ENCODE data around the gene C4orf36. TPM values are rescaled to one million over a fixed set of nuclear protein-coding genes. Genes with fewer than 3 reads are reported as not detected.

The C4orf36 gene
- polyA plus RNA-seq, 1 donor from 2014 or later, result not detected

DNA sequence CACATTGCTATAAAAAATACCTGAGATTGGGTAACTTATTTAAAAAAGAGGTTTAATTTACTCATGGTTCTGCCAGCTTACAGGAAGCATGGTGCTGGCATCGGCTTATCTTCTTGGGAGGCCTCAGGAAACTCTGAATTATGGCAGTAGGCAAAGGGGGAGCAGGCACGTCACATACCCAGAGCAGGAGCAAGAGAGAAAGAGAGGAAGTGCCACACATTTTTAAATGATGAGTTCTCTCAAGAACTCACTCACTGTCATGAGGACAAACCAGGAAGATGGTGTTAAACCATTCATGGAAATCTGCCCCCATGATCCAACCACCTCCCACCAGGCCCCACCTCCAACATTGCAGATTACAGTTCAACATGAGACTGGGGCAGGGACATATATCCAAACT lies 32.6 kb upstream of the C4orf36 start:
- H3K27ac Mint-ChIP-seq, result no peak overlapping the region
- peaks cover 1% of the 10 kb centered on the region for H3K27me3 Mint-ChIP-seq
- H3K4me1 Mint-ChIP-seq, result peaks cover 11 to 17% (median 13%) of the 10 kb centered on the region in 3 donors
- no peak overlapping the region for H3K4me3 Mint-ChIP-seq
- peaks cover 4% of the 10 kb centered on the region for H3K36me3 Mint-ChIP-seq
- no peaks in the 10 kb centered on the region for H3K9me3 Mint-ChIP-seq

DNA sequence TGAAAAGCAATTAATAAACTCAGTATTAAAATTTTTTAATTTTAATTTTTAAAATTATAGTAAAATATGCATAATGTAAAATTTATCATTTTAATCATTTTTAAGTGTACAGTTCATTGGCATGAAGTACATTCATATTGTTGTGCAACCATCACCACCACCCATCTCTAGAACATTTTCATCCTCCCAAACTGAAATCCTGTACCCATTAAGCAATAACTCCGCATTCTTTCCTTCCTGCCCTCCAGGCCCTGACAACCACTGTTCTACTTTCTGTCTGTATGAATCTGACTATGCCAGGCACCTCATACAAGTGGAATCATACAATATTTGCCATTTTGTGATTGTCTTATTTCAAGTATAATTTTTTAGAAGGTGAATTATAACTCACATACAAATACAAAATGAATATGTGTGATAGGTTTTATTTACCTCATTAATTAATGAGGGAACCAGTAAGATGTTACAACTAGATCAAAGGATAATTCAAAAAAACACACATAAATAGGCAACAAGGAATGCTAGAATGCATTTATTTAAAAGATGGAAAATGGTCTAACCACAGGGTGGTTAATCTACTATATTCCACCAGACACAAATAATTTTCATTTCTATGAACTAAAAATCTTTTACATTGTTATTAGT lies 29.5 kb upstream of the C4orf36 start:
- H3K4me1 Mint-ChIP-seq, result peaks cover 0 to 3% (median 2%) of the 10 kb centered on the region in 3 donors
- no peaks in the 10 kb centered on the region for H3K9me3 Mint-ChIP-seq
- H3K27ac Mint-ChIP-seq, result no peak overlapping the region
- no peaks in the 10 kb centered on the region for H3K27me3 Mint-ChIP-seq
- H3K36me3 Mint-ChIP-seq, result peaks cover 4% of the 10 kb centered on the region
- H3K4me3 Mint-ChIP-seq, result no peak overlapping the region

DNA sequence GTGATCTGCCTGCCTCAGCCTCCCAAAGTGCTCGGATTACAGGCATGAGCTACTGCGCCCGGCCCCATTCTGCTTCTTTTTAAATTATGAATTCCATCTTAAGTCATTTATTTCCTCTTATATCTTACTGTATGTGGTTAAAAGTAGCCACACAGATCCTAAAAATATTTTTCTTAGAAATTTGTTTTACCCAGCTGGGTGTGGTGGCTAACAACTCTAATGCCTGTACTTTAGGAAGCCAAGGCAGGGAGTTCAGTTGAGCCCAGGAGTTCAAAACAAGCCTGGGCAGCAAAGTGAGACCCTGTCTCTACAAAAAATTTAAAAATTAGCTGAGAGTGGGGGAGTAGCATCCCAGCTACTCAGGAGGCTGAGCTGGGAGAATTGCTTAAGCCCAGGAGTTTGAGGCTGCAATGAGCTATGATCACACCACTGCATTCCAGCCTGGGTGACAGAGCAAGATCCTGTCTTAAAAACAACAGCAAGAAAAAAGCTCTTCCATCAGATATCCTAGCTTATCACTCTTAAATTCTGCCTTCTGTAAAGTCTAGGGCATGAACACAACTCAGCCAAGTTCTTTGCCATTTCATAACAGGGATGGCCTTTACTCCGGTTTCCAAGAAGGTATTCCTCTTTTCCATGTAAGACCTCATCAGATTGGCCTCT lies 27.5 kb upstream of the C4orf36 start:
- H3K9me3 Mint-ChIP-seq, result no peaks in the 10 kb centered on the region
- H3K4me3 Mint-ChIP-seq, result no peak overlapping the region
- H3K27me3 Mint-ChIP-seq, result peaks cover 2% of the 10 kb centered on the region
- peaks cover 0 to 3% (median 0%) of the 10 kb centered on the region in 3 donors for H3K4me1 Mint-ChIP-seq
- H3K27ac Mint-ChIP-seq, result peak overlapping the region in 1 of 3 donors; percentile 72
- H3K36me3 Mint-ChIP-seq, result peaks cover 6% of the 10 kb centered on the region

DNA sequence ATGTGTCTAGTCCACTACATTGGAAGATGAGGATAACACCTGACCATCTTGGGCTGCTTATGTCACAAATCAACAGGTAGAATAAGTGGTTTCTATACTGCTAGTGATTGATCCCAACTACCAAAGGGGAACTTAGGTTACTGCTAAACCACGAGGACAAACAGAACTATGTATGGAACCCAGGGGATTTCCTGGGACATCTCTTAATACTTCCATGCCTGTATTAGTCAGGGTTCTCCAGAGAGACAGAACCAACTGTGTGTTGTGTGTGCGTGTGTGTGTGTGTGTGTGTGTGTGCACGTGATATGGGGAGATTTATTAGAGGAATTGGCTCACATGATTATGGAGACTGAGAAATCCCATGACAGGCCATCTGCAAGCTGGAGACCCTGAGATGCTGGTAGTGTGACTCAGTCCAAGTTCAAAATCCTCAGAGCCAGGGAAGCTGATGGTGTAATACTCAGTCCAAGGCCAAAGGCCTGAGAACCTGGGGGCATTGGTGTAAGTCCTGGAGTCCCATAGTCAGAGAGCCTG lies 26.4 kb upstream of the C4orf36 start:
- Mint-ChIP-seq H3K9me3 (no peaks in the 10 kb centered on the region), H3K27me3 (peaks cover 2% of the 10 kb centered on the region), H3K36me3 (peaks cover 8% of the 10 kb centered on the region), H3K27ac (no peak overlapping the region), H3K4me1 (peaks cover 0 to 3% (median 0%) of the 10 kb centered on the region in 3 donors), H3K4me3 (no peak overlapping the region)

DNA sequence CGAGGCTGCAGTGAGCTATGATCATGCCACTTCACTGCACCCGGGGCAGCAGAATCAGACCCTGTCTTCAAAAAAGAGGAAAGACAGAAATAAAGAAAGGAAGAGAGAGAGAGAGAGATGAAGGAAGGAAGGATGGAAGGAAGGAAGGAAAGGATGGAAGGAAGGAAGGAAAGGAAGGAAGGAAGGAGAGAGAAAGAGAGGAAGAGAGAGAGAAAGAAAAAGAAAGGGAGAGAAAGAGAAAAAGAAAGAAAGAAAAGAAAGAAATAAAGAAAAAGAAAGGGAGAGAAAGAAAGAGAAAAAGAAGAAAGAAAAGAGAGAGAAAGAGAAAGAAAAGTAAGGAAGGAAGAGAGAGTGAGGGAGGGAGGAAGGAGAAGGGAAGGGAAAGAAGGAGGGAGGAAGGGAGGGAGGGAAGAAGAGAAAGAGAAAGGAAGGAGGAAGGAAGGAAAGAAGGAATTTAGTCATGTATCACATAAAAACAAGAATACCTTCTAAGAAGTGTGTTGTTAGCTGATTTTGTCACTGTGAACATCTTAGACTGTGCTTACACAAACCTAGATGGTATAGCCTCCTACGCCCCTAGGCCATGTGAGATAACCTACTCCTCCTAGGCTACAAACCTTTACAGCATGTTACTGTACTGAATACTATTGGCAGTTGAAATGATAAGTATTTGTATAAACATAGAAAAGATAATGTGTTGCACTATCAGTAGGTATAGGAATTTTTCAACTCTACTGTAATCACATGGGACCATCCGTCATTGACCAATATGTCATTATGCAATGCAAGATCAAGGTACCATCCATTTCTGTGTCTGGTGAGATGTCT lies 25.2 kb upstream of the C4orf36 start:
- Mint-ChIP-seq H3K4me1 (peaks cover 0 to 2% (median 0%) of the 10 kb centered on the region in 3 donors), H3K4me3 (no peak overlapping the region), H3K27me3 (peaks cover 2% of the 10 kb centered on the region), H3K9me3 (no peaks in the 10 kb centered on the region), H3K36me3 (peaks cover 8% of the 10 kb centered on the region), H3K27ac (no peak overlapping the region)

DNA sequence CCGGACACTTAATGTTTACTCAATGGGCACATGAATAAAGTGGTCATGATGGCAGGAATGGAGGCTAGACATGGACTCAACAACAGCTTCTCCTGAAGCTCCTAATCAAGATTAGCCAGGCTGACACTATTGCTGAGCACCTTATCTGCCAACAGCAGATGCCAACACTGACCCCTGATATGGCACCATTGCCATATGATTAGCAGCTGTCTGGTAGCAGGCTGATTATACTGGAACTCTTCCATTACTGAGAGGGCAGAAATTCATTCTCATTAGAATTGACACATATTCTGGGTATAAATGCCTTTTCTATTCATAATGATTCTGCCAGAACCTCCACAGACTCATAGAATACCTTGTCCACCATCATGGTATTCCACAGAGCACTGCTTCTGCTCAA lies 24.2 kb upstream of the C4orf36 start:
- H3K36me3 Mint-ChIP-seq, result peaks cover 8% of the 10 kb centered on the region
- peaks cover 2% of the 10 kb centered on the region for H3K27me3 Mint-ChIP-seq
- no peaks in the 10 kb centered on the region for H3K9me3 Mint-ChIP-seq
- H3K27ac Mint-ChIP-seq, result no peak overlapping the region
- peaks cover under 1 to 2% (median under 1%) of the 10 kb centered on the region in 3 donors for H3K4me1 Mint-ChIP-seq
- no peak overlapping the region for H3K4me3 Mint-ChIP-seq

DNA sequence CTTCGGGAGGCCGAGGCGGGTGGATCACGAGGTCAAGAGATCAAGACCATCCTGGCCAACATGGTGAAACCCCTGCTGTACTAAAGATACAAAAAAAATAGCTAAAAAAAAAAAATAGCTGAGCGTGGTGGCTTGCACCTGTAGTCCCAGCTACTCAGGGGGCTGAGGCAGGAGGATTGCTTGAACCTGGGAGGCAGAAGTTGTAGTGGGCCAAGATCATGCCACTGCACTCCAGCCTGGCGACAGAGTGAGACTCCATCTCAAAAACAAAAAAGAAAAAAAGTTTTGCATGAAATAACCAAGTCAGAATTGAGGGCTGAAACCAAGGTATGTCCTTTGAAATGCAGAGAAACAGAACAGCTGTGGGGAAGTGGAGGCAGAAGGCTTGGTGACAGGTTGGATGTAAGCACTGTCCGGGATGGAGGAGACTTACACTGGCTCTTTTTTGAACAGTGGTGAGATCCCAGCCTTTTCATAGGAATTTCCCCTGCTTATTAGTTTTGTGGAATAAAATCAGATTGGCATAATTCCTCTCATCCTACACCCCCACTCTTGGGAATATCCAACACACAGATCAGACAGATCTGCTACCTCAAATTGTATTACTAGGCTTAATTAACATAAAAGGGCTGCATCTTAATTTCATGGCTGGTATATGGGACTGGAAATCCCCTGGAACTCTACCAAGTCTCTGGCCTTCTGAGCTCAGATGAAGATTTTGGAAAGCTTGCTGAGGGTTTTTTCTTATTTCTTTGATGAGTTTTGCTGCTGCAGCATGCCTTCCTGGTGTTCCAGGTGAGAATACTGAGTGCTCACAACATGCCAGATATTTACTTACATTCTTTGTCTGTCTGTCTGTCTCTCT lies 18.8 kb upstream of the C4orf36 start:
- H3K9me3 Mint-ChIP-seq, result no peaks in the 10 kb centered on the region
- peaks cover 10% of the 10 kb centered on the region for H3K36me3 Mint-ChIP-seq
- peak overlapping the region in 1 of 4 donors; percentile 42 for H3K4me3 Mint-ChIP-seq

DNA sequence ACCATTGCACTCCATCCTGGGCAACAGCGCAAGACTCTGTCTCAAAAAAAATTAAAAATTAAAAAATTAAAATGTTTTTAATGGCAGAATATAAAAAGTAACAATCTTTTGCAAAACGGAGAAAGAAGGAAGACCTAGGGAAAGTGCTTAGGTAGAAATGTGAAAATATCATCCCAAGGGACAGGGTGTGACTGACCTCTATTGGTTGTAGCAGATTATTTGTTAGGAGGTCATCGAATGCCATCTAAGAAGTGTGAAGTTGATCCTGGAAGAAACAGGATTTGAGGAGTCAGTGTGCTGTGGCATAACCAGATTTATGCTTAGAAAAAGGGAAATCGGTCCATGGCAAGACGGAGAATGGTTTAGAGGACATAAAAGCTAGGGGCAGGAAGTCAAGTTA lies 18.1 kb upstream of the C4orf36 start:
- peaks cover 12% of the 10 kb centered on the region for H3K27me3 Mint-ChIP-seq
- H3K27ac Mint-ChIP-seq, result no peak overlapping the region
- peak overlapping the region in 1 of 4 donors; percentile 42 for H3K4me3 Mint-ChIP-seq
- H3K4me1 Mint-ChIP-seq, result peaks cover 16 to 30% (median 20%) of the 10 kb centered on the region in 3 donors
- no peaks in the 10 kb centered on the region for H3K9me3 Mint-ChIP-seq
- H3K36me3 Mint-ChIP-seq, result peaks cover 10% of the 10 kb centered on the region

More for the DNA sequence above, 18.8 kb upstream of the C4orf36 start:
- no peak overlapping the region for H3K27ac Mint-ChIP-seq
- H3K27me3 Mint-ChIP-seq, result peaks cover 10% of the 10 kb centered on the region
- peaks cover 16 to 30% (median 20%) of the 10 kb centered on the region in 3 donors for H3K4me1 Mint-ChIP-seq

DNA sequence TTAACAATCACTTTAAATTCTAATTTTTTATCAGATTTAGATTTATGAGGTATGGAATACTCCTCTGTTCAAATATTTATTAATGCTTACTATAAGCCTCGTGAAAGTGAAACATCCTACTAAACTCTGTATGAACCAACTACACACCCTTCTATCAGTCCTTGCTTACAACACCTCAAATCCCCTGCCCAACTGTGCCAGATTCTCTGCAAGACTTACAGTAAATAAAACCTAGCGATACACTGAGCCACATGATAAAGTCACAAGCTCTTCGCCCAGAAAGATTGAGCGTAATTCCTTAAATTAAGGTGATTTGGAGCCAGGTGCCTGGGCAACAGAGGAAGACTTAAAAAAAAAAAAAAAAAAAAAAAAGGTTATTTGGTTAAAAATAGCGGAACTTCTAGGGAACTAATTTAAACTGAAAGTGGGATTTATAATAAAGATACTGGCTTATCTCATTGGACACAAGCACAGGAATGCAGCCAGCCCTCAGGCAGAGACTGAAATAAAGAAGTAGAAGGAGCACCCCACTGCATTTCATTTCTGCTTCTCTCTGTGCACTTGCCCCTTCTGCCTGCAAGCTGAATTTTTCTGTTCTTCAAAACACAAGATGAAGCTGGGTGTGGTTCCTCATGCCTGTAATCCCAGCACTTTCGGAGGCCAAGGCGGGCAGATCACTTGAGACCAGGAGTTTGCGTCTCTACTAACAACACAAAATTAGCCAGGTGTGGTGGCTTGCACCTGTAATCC lies 17.5 kb upstream of the C4orf36 start:
- Mint-ChIP-seq H3K9me3 (no peaks in the 10 kb centered on the region), H3K27ac (no peak overlapping the region), H3K4me3 (peak overlapping the region in 1 of 4 donors; percentile 0), H3K36me3 (peaks cover 4% of the 10 kb centered on the region), H3K27me3 (peaks cover 10% of the 10 kb centered on the region), H3K4me1 (peaks cover 16 to 30% (median 20%) of the 10 kb centered on the region in 3 donors)

DNA sequence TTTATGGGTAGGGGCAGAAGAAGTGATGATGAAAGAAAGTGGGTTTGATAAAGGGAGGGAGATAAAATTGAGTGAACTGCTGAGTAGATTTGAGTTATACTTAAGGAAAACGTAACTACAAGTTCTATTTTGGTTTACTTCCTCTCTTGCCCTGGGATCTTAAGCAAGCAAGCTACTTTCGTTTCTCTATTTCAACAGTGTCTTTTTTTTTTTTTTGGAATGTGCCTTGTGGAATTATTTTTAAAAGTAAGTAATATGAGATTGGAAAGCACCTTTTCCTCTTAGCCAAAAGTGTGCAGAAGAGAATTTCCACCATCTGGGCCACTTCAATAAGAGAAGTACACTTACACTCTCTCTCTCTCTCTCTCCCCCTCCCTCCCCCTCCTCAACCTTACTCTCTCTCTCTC lies 16.0 kb upstream of the C4orf36 start:
- peaks cover 2% of the 10 kb centered on the region for H3K36me3 Mint-ChIP-seq
- no peaks in the 10 kb centered on the region for H3K9me3 Mint-ChIP-seq
- peak overlapping the region in 1 of 4 donors; percentile 88 for H3K4me3 Mint-ChIP-seq
- H3K27ac Mint-ChIP-seq, result peak overlapping the region in 1 of 3 donors; percentile 9
- peaks cover 10% of the 10 kb centered on the region for H3K27me3 Mint-ChIP-seq
- H3K4me1 Mint-ChIP-seq, result peaks cover 16 to 30% (median 20%) of the 10 kb centered on the region in 3 donors

DNA sequence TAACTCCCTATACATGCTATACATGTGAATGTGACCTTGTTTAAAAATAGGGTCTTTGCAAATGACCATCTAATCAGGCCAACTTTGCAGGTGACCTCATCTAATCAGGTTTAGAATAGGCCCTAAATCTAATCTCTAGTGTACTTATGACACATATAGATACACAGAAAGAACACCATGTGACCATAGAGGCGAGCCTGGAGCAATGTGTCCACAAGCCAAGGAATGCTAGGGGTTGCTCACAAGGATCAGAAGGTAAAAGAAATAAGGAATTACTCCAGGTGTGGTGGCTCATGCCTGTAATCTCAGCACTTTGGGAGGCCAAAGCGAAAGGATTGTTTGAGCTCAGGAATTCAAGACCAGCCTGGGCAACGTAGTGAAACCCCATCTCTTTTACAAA lies 9.6 kb upstream of the C4orf36 start:
- Mint-ChIP-seq H3K4me1 (no peaks in the 10 kb centered on the region), H3K36me3 (peaks cover 5% of the 10 kb centered on the region), H3K9me3 (no peaks in the 10 kb centered on the region), H3K4me3 (no peak overlapping the region), H3K27me3 (peaks cover 2% of the 10 kb centered on the region), H3K27ac (peak overlapping the region in 1 of 3 donors; percentile 27)

DNA sequence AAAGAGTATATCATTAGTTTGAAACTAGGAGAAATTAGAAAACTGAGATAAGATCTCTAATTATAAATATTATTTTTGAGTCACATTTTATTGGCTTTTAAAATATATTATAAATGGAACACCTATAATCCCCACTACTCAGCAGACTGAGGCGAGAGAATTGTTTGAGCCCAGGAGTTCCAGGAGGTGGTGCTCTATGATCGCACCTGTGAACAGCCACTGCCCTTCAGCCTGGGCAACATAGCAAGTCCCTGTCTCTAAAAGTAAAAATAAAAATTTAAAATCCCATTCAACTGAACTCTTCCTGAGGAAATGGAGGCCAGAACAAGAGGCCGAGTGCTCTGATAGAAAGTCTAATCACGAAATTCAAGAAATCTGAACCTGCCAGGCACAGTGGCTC lies 6.3 kb upstream of the C4orf36 start:
- Mint-ChIP-seq H3K4me3 (no peak overlapping the region), H3K4me1 (no peaks in the 10 kb centered on the region), H3K27ac (no peak overlapping the region), H3K9me3 (no peaks in the 10 kb centered on the region), H3K27me3 (no peaks in the 10 kb centered on the region), H3K36me3 (peaks cover 7% of the 10 kb centered on the region)

DNA sequence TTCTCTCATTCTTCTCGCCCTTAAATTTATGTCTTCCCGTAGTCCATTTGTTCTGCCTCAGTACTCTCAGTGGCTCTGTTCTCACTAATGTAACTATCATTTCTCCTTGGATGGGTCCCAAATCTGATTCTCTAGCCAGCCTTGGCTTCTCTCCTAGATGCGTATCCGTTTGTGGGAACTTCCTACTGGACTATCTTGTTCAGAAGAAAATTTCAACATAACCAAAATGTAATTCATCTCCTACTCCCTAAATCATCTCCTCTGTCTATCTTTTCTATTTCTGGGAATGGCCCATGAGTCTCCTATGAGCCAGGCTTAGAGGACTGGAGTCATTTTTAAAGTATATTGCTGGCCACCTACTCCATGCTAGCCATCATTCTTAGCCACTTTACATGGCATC lies 4.4 kb upstream of the C4orf36 start:
- H3K9me3 Mint-ChIP-seq, result no peaks in the 10 kb centered on the region
- H3K4me3 Mint-ChIP-seq, result no peak overlapping the region
- H3K27ac Mint-ChIP-seq, result no peak overlapping the region
- H3K27me3 Mint-ChIP-seq, result peaks cover 14% of the 10 kb centered on the region
- peaks cover 2% of the 10 kb centered on the region for H3K36me3 Mint-ChIP-seq
- H3K4me1 Mint-ChIP-seq, result peaks cover 0 to 4% (median 0%) of the 10 kb centered on the region in 3 donors

Data from IgD-negative memory B cell (primary cell).